ENCODE measurements around the gene FARS2. TPM values are rescaled to one million over a fixed set of nuclear protein-coding genes. Genes with fewer than 3 reads are reported as not detected.

The FARS2 gene
- total RNA-seq, 1 experiment from 2014 or later, result 13.8 TPM

GRCh38 chr6:5752391-5752680 lies 491.0 kb downstream of the FARS2 start:
- H3K4me3 ChIP-seq (replicated peaks in 1 of 2; ENCODE audit: low read depth in 1 of 2, low read length in 2 of 2), result no peak overlapping the region
- ChIA-PET RAD21 (ENCODE audit: low non-redundant PET in 1 of 2, low total read pairs in 2 of 2, uncharacterized antibody in 2 of 2, unreplicated experiment in 2 of 2) (no interaction called here), CTCF (no interaction called here), POLR2A (no interaction called here)
- H4K20me1 ChIP-seq (ENCODE audit: insufficient read depth), result no peaks in the 10 kb centered on the region
- ATAC-seq (no peak), DNase-seq (ENCODE audit: low read depth, low spot score) (no peak)
- H3K27me3 ChIP-seq (ENCODE audit: insufficient read depth, low read length), result no peaks in the 10 kb centered on the region
- no TSS peak for BruUV-seq (replicated peaks)
- no peak overlapping the region for H3K4me2 ChIP-seq (ENCODE audit: low read length)
- H3K36me3 ChIP-seq (ENCODE audit: control insufficient read depth in 1 of 2, insufficient read depth in 2 of 2, low read length in 2 of 2), result no peaks in the 10 kb centered on the region
- intact Hi-C loops (cut with micrococcal nuclease), result no loop called here
- no peak overlapping the region for H2AFZ ChIP-seq (ENCODE audit: low read depth, low read length, poor library complexity, severe bottlenecking)
- no peak overlapping the region for H3K9ac ChIP-seq (ENCODE audit: low read length)
- TF ChIP-seq POLR2AphosphoS5 (IDR thresholded peaks at IDR 0.05; ENCODE audit: low read depth, low read length) (no peak), CTCF (IDR thresholded peaks at IDR 0.05 in 2 of 3, conservative IDR thresholded peaks at IDR 0.05 in 1 of 3; ENCODE audit: borderline replicate concordance in 1 of 3, insufficient read depth in 1 of 3, low read depth in 2 of 3, low read length in 2 of 3) (no peak), ZBTB33 (IDR thresholded peaks at IDR 0.05; ENCODE audit: extremely low read depth, insufficient replicate concordance, low read length) (no peak), EZH2phosphoT487 (IDR thresholded peaks at IDR 0.05; ENCODE audit: borderline replicate concordance) (no peak), EZH2 (IDR thresholded peaks at IDR 0.05) (no peak), SP1 (IDR thresholded peaks at IDR 0.05; ENCODE audit: low read depth) (no peak), TCF7L2 (IDR thresholded peaks at IDR 0.05; ENCODE audit: borderline replicate concordance, extremely low read depth, insufficient read depth, insufficient read length) (no peak), SIN3A (IDR thresholded peaks at IDR 0.05; ENCODE audit: low read depth) (no peak), SRF (IDR thresholded peaks at IDR 0.05; ENCODE audit: low read depth) (no peak)
- H3K4me1 ChIP-seq (ENCODE audit: control insufficient read depth in 1 of 2, insufficient read depth in 2 of 2, low read length in 2 of 2), result peaks cover 0 to 8% of the 10 kb centered on the region in 2 experiments; a peak in 1 of 4 replicates
- H3K79me2 ChIP-seq (ENCODE audit: insufficient read depth, low read length), result no peaks in the 10 kb centered on the region
- no peaks in the 10 kb centered on the region for H3K9me3 ChIP-seq (ENCODE audit: control insufficient read depth in 1 of 2, insufficient read depth in 1 of 2, low read depth in 1 of 2, low read length in 2 of 2)
- H3K27ac ChIP-seq (ENCODE audit: low read depth, low read length), result no peak overlapping the region
- H3K9me2 ChIP-seq (ENCODE audit: insufficient read depth), result no peaks in the 10 kb centered on the region

Data from HCT116 (cell line).